HEK293 (cell line): Measurements from ENCODE around the gene TBX5.

Experiments
- BCL11A ChIP-seq: fragments of 450-650 bp; formaldehyde crosslinking; IDR thresholded peaks from 2 replicates; pipeline ENCODE4 v1.5.1; 2016; ENCODE audit warnings: low read depth, missing biosample characterization, missing genetic modification characterization
- CTCF ChIP-seq: fragments of 450-650 bp; formaldehyde crosslinking; IDR thresholded peaks from 2 replicates; pipeline ENCODE4 v1.5.1; 2016; ENCODE audit warnings: missing biosample characterization, missing genetic modification characterization
- YY1 ChIP-seq: fragments of 450-650 bp; formaldehyde crosslinking; IDR thresholded peaks from 2 replicates; pipeline ENCODE4 v1.5.1; 2018; ENCODE audit warnings: missing biosample characterization, missing genetic modification characterization
- ZBTB7A ChIP-seq: fragments of 450-650 bp; formaldehyde crosslinking; IDR thresholded peaks from 2 replicates; pipeline ENCODE4 v1.5.1; 2016; ENCODE audit warnings: low read depth, missing biosample characterization, missing genetic modification characterization
- ZNF114 ChIP-seq: fragments of 450-650 bp; formaldehyde crosslinking; IDR thresholded peaks from 2 replicates; pipeline ENCODE4 v1.5.0; 2017; ENCODE audit warnings: missing biosample characterization, missing genetic modification characterization
- ZNF23 ChIP-seq: fragments of 450-650 bp; formaldehyde crosslinking; IDR thresholded peaks from 2 replicates; pipeline ENCODE4 v1.5.1; 2016; ENCODE audit warnings: missing biosample characterization, missing genetic modification characterization, borderline replicate concordance
- ZNF354C ChIP-seq: fragments of 450-650 bp; formaldehyde crosslinking; IDR thresholded peaks from 2 replicates; pipeline ENCODE4 v1.5.1; 2016; ENCODE audit warnings: missing biosample characterization, missing genetic modification characterization, low read depth, borderline replicate concordance
- ZNF768 ChIP-seq: fragments of 450-650 bp; formaldehyde crosslinking; IDR thresholded peaks from 2 replicates; pipeline ENCODE4 v1.5.1; 2018; ENCODE audit warnings: missing biosample characterization, mild to moderate bottlenecking, missing genetic modification characterization
- ZSCAN30 ChIP-seq: fragments of 450-650 bp; IDR thresholded peaks from 2 replicates; pipeline ENCODE4 v1.5.1; 2018; ENCODE audit warnings: missing biosample characterization, mild to moderate bottlenecking, missing genetic modification characterization, moderate library complexity
- TF ChIP-seq, protein P1 (sequence below): fragments of 450-650 bp; formaldehyde crosslinking; IDR thresholded peaks from 2 replicates; pipeline ENCODE4 v1.5.1; 2016; ENCODE audit warnings: missing biosample characterization, missing genetic modification characterization, borderline replicate concordance
- TF ChIP-seq, protein P2 (sequence below): sonication (generic); formaldehyde crosslinking; IDR thresholded peaks from 2 replicates; pipeline ENCODE4 v1.8.1; 2022; ENCODE audit warnings: mild to moderate bottlenecking, moderate library complexity, missing genetic modification reagents

- TF ChIP-seq BCL11A (tag by site-specific recombination) = no peak
- TF ChIP-seq ZNF354C (tag by site-specific recombination) = no peak
- no peak for TF ChIP-seq CTCF
- no peak for TF ChIP-seq ZSCAN30 (tag by site-specific recombination)
- no peak for TF ChIP-seq ZBTB7A
- TF ChIP-seq, protein P1, sequence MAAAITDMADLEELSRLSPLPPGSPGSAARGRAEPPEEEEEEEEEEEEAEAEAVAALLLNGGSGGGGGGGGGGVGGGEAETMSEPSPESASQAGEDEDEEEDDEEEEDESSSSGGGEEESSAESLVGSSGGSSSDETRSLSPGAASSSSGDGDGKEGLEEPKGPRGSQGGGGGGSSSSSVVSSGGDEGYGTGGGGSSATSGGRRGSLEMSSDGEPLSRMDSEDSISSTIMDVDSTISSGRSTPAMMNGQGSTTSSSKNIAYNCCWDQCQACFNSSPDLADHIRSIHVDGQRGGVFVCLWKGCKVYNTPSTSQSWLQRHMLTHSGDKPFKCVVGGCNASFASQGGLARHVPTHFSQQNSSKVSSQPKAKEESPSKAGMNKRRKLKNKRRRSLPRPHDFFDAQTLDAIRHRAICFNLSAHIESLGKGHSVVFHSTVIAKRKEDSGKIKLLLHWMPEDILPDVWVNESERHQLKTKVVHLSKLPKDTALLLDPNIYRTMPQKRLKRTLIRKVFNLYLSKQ (tag by site-specific recombination) = no peak
- no peak for TF ChIP-seq ZNF23
- TF ChIP-seq YY1 (tag by site-specific recombination) = no peak
- TF ChIP-seq ZNF114 (tag by site-specific recombination) = no peak
- TF ChIP-seq ZNF768 (tag by site-specific recombination) = no peak
- TF ChIP-seq, protein P2, sequence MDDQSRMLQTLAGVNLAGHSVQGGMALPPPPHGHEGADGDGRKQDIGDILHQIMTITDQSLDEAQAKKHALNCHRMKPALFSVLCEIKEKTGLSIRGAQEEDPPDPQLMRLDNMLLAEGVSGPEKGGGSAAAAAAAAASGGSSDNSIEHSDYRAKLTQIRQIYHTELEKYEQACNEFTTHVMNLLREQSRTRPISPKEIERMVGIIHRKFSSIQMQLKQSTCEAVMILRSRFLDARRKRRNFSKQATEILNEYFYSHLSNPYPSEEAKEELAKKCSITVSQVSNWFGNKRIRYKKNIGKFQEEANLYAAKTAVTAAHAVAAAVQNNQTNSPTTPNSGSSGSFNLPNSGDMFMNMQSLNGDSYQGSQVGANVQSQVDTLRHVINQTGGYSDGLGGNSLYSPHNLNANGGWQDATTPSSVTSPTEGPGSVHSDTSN (CRISPR knock-in tag) = no peak
Observed at GRCh38 chr12:114306646-114307045, 99.3 kb downstream of the TBX5 start.
